D721Med (cell line): ENCODE data around the gene PALB2.

Experiments
- DNase-seq: peaks from one replicate; pipeline ENCODE4 v3.0.0; 2011; ENCODE audit warnings: low spot score; ENCODE audit not compliant: insufficient read length
- FAIRE-seq: peaks from 2 replicates; lab custom pipeline; 2011; peaks lifted over from hg19 to GRCh38; lab: Jason Lieb, UNC
- CTCF ChIP-seq: IDR thresholded peaks from 2 replicates; pipeline ENCODE4 v1.5.1; 2012; ENCODE audit warnings: mild to moderate bottlenecking, control low read depth; ENCODE audit not compliant: insufficient read depth; ENCODE audit errors: missing control alignments

Gene PALB2

GRCh38 chr16:23572394-23572793 is 68.7 kb downstream of the PALB2 start:
- no peak for FAIRE-seq
- no peak for TF ChIP-seq CTCF
- no peak for DNase-seq

GRCh38 chr16:23571895-23572294 is 69.2 kb downstream of the PALB2 start:
- no peak for DNase-seq
- no peak for FAIRE-seq
- TF ChIP-seq CTCF, result no peak

GRCh38 chr16:23570992-23571632 is 70.0 kb downstream of the PALB2 start:
- no peak for TF ChIP-seq CTCF
- FAIRE-seq (no peak), DNase-seq (no peak)

- no peak for DNase-seq
- no peak for FAIRE-seq
- TF ChIP-seq CTCF, result no peak
Observed at GRCh38 chr16:23567602-23568001, 73.5 kb downstream of the PALB2 start.

GRCh38 chr16:23566724-23567123 is 74.4 kb downstream of the PALB2 start:
- no peak for FAIRE-seq

GRCh38 chr16:23564575-23565363 is 76.3 kb downstream of the PALB2 start:
- no peak for FAIRE-seq
- TF ChIP-seq CTCF, result no peak
- no peak for DNase-seq

More at GRCh38 chr16:23566724-23567123, 74.4 kb downstream of the PALB2 start:
- TF ChIP-seq CTCF, result no peak
- no peak for DNase-seq

GRCh38 chr16:23563186-23563585 is 77.9 kb downstream of the PALB2 start:
- DNase-seq (no peak), FAIRE-seq (no peak)
- no peak for TF ChIP-seq CTCF
